DLD1 (cell line): ENCODE results near the gene KERA.
"Not testable (repeated sequence)": the region's sequence is repeated elsewhere in the genome, so short reads cannot be mapped to it uniquely, and the experiment has no call there.

Source experiments
- in situ Hi-C: cut with HindIII; loops from 2 replicates; pipeline ENCODE4 v1.10.0; 2017; ENCODE audit warnings: low sequenced_read_pairs

KERA gene, protein sequence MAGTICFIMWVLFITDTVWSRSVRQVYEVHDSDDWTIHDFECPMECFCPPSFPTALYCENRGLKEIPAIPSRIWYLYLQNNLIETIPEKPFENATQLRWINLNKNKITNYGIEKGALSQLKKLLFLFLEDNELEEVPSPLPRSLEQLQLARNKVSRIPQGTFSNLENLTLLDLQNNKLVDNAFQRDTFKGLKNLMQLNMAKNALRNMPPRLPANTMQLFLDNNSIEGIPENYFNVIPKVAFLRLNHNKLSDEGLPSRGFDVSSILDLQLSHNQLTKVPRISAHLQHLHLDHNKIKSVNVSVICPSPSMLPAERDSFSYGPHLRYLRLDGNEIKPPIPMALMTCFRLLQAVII

GRCh38 chr12:91057368-91058165 lies at the start of gene KERA:
Gene KERA, minus strand, starts transcription at chr12:91058024. Its CDS starts 1,743 bp downstream, at chr12:91056281.
- in situ Hi-C loops, result no loop called here

DNA sequence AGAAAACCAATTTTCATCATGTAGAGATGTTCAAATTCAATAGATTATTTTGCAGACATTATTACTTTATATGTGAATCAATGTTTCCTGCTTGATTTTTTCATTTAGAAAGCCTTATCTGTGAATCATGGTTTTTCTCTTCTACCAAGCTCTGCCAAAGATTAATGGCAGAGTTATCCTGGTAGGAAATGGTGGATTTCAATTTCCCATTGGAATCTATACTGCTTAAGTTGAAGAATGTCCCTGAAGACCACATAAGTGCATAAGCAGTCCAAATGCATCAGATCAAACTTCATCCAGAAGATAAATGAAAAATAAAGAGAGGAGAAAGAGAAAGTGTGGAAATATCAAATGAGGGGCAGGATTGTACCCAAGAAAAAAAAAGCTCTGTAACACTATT lies 48.5 kb upstream of the KERA start:
- in situ Hi-C loops, result no loop called here

GRCh38 chr12:91105807-91106206 lies 48.0 kb upstream of the KERA start:
- in situ Hi-C loops, result no loop called here

- in situ Hi-C loops, result no loop called here
Observed at GRCh38 chr12:91104812-91105466, 47.1 kb upstream of the KERA start.

- in situ Hi-C loops, result no loop called here
Observed at GRCh38 chr12:91103624-91104023, 45.8 kb upstream of the KERA start.

DNA sequence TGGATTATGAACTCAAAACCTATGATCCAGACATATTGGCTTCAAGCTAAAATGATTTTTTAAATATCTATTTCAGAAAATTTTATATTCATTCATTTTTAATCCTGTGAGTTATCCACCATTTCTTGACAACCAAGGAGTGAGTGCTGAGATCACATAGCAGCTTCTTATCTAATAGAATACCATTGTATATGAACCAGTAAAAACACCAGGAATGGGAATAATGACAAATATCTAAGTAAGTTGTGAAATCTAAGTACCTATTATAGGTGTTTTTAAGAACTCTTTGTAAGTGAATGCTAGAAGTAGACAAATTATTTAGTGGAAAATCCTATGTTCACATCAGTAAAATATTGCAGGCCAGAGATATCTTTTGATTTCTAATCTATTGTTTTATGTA lies 45.3 kb upstream of the KERA start:
- in situ Hi-C loops, result no loop called here

- in situ Hi-C loops, result no loop called here
Observed at GRCh38 chr12:91100906-91101305, 43.1 kb upstream of the KERA start.

- in situ Hi-C loops, result no loop called here
Observed at GRCh38 chr12:91099836-91100235, 42.0 kb upstream of the KERA start.

GRCh38 chr12:91099341-91099740 lies 41.5 kb upstream of the KERA start:
- in situ Hi-C loops, result no loop called here

DNA sequence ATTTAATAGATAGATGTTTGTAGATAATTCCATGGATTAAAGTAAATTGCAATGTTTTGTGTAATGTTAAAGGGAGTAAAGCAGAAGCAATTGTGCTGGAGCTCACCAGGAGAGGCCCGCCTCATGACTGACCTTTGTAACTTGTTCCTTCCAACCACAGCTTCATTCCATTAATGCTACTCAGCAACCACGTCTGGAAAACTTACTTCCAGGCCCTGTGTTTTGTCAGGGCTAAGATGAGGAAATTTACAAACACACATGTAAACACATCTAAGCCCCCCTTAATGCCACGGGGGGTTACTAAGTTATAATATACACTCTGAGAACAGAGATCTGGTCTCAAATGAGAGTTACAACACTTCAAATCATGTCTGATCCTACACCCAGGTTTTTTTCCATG lies 41.1 kb upstream of the KERA start:
- in situ Hi-C loops, result no loop called here

DNA sequence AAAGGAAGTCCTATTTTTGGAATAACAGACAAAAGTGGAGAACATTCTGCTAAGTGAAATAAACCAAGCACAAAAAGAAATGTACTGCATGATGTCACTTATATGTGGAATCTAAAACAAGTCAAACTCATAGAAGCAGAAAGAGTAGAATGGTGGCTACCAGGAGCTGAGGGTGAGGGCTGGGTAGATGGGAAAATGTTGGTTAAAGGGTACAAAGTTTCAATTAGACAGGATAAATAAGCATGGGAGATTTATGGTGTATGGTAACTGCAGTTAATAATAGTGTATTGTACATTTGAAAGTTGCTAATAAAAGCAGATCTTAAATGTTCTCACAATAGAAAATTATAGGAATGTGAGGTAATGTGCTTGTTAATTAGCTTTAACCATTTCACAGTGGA lies 40.6 kb upstream of the KERA start:
- in situ Hi-C loops, result no loop called here

DNA sequence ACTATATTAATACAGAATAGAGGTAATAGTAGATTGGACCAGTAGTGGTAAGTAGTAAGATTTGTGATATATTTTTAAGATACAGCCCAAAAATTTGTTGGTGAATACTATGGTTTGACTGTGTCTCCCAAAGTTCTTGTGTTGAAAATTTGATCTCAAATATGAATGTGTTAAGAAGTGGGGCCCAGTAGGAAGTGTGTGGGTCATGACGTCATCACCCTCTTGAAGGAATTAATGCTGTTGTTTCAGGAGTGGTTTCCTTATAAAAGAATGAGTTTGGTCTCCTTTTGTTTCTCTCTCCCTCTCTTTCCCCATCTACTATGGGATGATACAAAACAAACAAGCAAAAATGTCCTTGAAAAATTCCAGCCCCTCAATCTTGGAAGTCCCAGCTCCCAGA lies 37.1 kb upstream of the KERA start:
- in situ Hi-C loops, result no loop called here

DNA sequence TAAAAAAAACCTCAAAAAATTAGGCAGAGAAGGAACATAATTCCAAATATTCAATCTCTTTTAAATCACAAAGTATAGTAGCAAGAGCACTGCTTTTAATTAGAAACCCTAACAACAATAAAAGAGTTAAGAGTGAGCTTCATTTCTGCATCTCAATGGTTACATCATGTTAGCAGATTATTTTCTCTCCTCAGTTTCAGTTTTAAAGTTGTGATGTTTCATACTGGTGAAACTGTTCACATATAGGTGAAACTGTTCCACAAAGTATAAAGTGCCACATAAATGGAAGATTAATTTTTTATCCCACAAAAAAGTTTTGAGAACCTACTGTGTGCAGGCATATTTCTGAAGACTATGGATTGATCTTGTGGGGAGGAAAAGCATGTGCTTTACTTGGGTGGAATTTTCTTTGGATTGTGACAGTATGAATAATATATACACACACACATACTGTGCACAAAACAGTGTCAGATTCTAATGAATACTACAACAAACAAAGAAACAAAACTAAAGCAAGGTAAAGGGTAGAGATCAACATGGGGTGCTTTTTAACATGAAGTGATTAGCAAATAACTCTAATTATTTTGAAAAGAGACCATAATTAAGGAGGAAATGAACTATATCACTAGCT lies 36.3 kb upstream of the KERA start:
- in situ Hi-C loops, result no loop called here

DNA sequence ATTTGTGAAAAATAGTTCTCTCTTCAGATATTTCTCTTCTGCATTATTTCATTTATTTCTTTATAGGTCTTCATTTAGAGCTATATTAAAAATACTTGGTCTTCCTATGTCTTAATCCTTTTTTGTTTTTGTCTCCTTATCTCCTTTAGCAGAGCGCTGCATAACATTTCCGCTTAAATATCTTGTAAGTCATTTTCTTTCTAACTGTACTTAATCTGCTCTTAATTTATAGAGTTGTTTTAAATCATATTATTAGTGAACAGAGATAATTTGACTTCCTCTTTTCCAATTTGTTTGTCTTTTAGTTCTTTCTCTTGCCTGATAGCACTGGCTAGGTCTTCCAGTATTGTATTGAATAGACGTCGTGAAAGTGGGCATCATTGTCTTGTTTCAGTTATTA lies 35.5 kb upstream of the KERA start:
- in situ Hi-C loops, result no loop called here

DNA sequence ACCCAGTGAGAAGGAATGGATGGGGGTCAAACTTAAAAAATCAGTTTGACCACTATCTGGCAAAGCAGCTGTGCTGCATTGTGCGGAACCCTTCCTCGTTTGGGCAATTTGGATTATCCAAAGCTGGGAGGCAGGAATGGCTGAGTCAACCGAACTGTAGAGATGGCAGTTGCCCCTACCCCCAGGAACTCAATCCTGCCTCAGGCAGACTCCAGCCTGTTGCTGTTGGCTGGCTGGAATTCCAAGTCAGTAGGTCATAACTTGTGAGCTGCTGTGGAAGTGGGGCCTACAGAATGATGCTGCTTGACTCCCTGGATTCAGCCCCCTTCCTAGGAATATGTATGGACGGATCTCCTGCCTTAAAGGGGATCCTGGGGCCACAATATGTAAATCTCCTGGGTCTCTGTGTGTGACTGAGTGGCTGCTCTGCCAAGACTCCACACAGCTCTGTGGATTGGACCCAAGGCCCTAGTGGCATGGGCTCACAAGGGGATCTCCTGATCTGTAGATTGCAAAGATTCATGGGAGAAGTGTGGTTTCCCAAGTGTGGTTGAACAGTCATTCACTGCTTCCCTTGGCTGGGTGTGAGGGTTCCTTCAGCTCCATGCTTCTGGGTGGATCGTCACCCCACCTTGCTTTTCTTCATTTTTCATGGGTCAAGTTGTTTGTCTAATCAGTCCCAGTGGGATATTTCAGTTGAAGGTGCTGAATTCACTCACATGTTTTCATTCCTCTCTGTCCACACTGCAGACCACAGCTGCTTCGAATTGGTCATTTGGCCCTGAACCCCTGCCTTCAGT lies 34.3 kb upstream of the KERA start:
- in situ Hi-C loops, result no loop called here

DNA sequence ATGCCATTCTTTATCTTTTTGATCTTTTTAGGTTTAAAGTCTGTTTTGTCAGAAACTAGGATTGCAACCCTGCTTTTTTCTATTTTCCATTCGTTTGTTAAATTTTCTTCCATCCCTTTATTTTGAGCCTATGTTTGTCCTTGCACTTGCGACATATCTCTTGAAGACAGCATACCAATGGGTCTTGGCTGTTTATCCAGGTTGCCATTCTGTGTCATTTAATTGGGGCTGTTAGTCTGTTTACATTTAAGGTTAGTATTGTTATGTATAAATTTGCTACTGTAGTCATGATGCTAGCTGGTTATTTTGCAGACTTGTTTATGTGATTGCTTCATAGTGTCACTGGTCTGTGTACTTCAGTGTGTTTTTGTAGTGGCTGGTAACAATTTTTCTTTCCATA lies 32.1 kb upstream of the KERA start:
- in situ Hi-C loops, result not testable (repeated sequence)

DNA sequence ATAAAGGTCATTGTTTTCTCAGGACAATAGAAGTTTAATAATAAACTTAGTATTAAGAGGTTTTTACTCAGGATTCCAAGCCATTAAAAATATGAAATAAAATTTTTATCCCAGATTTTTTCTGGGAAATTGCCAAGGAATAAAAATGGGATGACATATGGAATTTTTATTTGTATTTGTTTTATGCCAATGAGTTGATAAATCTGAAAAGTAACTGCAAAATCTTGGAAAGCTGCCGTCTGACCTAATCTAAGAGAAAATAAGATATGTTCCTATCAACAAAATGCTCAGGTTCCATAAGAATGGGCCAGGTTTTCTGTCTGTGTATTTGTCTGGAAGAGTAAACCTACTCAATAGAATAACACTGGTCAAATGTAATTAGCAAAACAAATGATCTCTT lies 22.2 kb upstream of the KERA start:
- in situ Hi-C loops, result no loop called here

- in situ Hi-C loops, result no loop called here
Observed at GRCh38 chr12:91078501-91078900, 20.7 kb upstream of the KERA start.

DNA sequence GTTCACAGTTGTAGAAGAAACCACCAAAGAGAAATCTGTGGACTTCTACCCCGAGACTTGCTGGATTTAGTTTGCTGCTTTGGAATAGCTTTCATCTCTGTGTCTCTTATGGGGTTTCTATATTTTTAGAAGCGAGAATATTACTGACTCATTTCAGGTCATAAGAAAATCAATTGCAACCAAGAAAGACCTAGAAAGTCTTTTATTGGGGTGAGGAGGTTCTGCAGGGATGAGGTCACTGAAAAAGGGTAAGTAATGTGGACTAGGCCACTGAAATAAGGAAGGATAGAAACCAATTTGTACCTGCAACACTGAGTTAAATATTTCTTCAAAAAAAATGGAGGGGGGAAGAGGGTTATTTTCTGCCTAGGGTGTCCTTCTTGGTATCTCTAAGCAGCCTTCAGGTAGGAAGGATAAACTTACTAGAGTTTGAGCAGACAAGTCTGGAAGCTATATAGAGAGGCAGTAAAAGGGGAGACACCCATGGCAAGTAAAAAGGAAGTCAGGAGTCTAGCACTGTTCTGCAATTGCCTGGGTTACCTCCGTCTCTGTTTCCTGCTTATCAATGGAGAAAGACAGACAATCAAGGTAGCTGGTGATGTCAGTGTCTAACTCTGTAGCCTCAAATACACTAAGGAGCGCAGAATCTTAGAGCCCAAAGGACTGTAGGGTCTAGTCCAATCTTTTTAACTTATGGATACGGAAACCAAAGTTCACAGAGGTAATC lies 19.6 kb upstream of the KERA start:
- in situ Hi-C loops, result no loop called here

GRCh38 chr12:91074851-91075250 lies 17.0 kb upstream of the KERA start:
- in situ Hi-C loops, result no loop called here
